Activated T-cell treated with anti-CD3 and anti-CD28 coated beads for 48 hours (primary cell): Measurements from ENCODE around the gene DMD.
"Not testable (repeated sequence)": the region's sequence is repeated elsewhere in the genome, so short reads cannot be mapped to it uniquely, and the experiment has no call there.

Source experiments
- DNase-seq: peaks from one replicate; pipeline ENCODE4 v3.0.0-alpha.2; 2020; ENCODE audit warnings: low read depth

The DMD gene

DNA sequence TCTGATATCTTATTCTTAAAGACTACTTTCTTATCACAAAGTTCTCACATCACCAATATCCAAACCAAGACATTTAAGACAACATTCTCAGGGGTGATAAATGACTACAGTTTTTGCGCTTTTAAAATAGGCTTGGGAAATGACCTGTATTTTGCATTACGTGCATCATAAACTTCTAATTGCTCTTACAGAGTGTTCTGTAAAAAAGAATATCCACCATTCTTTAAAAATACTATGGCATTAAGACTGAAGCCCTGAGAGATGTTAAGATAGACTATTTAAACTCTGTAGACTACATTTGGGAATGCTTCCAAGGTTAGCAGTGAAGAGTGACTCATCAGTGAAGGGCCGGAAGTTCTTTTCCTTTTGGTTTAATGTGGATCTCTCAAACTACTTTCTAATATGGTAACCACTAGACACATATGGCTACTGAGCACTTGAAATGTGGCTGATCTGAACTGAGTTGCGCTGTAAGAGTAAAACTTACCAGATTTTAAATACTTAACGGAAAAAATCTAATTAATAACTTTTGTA lies 1620.7 kb downstream of the DMD start:
- no peak for DNase-seq

DNA sequence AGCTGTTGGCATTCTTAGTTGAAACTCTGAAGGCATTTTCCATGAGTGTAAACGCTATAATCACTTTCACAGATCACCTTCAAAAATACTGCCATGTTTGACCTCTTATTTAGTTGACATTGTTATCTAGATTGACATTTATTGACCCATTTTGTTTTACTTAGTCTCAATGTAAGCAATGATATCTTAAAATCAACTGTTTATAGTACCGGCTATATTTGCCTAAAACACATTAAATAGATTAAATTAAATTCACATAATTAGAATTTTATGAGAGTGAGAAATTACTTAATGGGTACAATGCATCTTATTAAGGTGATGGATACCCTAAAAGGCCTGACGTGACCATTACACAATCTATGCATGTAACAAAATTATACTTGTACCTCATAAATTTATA lies 1621.8 kb downstream of the DMD start:
- no peak for DNase-seq

- no peak for DNase-seq
Observed at GRCh38 chrX:31588355-31588754, 1623.0 kb downstream of the DMD start.

DNA sequence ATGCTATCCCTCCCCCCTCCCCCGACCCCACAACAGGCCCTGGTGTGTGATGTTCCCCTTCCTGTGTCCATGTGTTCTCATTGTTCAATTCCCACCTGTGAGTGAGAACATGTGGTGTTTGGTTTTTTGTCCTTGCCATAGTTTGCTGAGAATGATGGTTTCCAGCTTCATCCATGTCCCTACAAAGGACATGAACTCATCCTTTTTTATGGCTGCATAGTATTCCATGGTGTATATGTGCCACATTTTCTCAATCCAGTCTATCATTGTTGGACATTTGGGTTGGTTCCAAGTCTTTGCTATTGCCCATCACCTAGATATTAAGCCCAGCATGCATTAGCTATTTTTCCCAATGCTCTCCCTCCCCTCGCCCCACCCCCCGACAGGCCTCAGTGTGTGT lies 1627.5 kb downstream of the DMD start:
- DNase-seq: not testable (repeated sequence)

DNA sequence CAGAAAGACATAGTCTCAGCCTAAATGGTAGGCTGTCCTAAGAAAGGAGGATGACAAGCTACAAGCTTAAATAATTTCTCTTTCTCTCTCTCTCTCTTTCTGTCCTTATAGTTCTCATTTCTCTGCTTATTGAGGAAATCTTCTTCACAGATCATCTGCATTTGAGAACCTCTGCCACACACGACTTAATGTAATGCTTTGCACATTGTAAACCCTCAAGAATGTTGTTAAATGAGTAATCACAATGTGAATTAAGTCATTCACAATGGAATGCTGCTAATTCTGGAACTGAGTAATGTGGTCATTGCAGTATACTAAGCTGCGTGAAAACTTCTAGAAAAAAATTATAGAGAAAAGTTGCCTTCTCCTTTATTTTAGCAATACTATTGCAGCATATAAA lies 1630.6 kb downstream of the DMD start:
- DNase-seq: no peak

DNA sequence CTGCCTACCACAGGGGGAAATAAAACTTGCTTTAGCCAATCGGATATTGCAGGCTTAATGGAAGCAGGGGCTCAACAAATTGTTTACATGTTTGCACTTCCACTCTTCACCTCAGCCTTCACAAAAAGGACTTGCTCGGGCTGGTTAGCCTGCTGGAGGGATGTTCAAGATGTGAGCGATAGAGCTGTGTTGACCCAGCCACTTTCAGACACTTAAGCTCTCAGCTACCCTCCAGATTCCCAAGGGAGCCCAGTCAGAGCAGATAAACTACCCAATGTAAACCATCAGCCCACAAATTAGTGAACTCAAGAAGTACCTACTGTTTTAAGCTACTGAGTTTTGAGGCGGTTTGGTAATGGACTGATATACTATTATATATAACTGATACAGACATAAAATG lies 1631.1 kb downstream of the DMD start:
- no peak for DNase-seq

GRCh38 chrX:31572360-31572759 lies 1639.0 kb downstream of the DMD start:
- DNase-seq: no peak

- DNase-seq: no peak
Observed at GRCh38 chrX:31570658-31571057, 1640.7 kb downstream of the DMD start.

GRCh38 chrX:31563792-31564191 lies 1647.6 kb downstream of the DMD start:
- no peak for DNase-seq

DNA sequence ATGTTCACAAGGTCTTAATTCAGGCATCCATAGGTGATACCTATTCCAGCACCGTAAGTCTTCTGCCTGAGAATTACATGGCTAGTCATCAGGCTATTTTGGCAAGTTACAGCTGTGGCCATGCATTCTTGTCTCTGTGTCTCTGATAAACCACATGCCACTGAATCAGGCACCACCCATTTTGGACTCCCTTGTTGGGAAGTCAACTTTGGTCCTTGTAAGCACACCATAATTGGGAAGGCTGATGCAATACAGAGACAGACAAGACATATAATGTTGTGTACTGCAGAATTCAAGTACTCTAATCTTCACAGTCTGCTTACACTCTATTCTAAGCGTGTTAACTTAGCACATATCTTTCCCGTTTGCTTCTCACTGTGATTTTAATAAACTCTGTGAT lies 1655.8 kb downstream of the DMD start:
- DNase-seq: no peak

DNA sequence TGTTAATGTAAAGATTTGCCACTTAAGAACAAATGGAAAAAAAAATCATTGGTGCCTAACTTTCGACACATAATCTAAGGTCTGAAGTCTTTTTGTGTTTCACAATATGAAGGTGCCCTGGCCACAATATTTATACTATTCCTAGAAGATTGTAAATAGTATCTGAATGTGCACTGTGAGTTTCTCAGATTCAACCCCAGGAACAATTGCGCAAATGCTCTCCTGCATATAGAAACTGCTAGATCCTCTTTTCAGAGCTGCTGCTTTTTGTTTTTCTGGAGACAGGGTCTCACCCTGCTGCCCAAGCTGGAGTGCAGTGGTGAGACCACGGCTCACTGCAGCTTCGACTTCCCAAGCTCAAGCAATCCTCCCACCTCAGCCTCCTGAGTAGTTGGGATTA lies 1659.4 kb downstream of the DMD start:
- no peak for DNase-seq

DNA sequence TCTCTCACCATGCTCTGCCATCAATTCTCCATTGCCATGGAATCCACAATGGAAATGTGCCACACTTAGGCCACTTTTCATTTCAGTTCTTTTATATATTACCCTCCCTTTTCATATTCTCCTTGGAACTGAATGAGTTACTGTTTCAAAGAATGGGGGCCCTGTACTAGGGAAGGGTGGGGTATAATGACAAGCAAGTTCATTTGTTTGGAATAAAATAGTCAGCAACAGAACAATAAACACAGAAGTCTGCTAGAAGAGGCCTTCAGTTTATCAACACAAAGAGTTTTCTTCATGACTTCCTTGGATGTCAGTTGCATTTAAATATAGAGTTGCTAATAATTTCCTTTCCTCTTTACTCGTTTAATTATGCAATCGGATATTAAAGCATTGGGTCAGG lies 1661.2 kb downstream of the DMD start:
- DNase-seq: no peak

DNA sequence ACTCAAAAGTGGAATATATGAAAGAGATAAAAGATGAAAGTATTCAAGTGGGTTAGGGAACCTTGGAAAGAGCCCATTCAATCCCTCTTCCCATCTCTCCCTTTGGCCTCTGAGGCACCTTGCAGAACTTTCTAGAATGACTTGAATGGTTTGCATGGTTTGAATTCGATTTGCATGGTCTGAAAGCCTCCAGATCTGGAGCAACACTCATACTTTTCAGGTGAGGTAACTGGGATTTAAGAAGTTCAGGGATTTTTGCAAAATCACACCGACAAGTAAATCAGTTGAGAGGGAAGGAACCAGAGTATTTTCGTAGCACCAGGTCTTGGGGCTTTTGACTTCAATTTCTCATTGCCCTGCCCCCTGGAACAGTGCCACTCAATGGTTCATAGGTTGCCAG lies 1663.5 kb downstream of the DMD start:
- DNase-seq: no peak

GRCh38 chrX:31547416-31547815 lies 1663.9 kb downstream of the DMD start:
- DNase-seq: no peak

DNA sequence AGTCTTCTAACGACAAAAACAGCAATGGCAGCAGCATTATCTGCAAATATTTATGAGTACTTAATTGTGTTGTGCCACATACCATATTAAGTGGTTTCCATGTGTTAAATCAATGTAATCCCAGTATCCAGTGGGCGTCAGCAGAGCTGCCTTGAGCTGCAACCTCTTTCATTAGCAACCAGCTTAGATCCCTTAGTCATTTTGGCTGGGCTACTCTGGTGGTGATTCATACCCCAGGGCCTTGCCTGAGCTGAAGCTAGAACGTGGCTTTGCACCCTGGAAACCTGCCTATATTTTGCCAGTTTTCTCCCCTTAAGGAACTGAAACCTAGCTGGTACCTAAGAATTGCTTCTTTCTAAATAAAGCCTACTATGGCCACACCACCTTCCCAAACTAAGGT lies 1665.2 kb downstream of the DMD start:
- DNase-seq: no peak

- no peak for DNase-seq
Observed at GRCh38 chrX:31545726-31546125, 1665.6 kb downstream of the DMD start.

DNA sequence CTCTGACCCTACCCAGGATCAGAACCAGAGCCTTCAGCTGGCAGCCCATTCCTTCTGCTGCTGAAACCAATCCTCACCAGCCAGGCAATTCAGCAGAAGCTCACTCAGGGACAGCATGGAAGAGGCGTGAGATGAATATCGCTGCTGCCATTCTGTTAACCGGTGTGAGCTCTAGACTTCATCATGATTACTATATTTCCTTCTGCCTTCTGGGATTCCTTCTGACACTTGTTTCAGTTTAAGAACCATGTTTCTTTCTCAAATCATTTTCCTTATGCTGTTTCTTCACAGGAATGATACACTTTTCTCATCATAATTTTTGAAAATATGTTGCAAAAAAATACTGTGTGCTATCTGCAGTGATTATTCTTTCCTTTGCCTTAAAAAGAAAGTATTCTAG lies 1666.2 kb downstream of the DMD start:
- DNase-seq: no peak

DNA sequence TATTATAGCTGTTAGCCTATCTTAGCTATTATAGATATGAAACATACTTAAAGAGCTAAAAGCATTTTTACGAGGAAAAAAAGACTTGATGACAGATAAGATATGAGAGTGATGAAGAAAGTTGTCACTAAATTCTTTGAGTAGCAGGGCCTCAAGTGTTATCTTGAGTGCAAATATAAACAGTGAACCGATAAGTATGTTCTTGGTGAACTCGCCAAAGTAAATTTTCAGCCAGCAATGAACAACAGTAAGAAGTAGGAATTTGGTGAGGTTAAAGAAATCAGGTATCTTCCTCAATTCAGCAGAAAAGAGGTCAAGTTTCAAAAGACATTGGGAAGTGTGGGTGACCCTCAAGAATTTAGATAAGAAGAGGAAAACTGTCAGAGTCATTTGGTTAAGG lies 1667.7 kb downstream of the DMD start:
- no peak for DNase-seq

- DNase-seq: no peak
Observed at GRCh38 chrX:31542566-31542965, 1668.8 kb downstream of the DMD start.

GRCh38 chrX:31540313-31540712 lies 1671.0 kb downstream of the DMD start:
- no peak for DNase-seq

DNA sequence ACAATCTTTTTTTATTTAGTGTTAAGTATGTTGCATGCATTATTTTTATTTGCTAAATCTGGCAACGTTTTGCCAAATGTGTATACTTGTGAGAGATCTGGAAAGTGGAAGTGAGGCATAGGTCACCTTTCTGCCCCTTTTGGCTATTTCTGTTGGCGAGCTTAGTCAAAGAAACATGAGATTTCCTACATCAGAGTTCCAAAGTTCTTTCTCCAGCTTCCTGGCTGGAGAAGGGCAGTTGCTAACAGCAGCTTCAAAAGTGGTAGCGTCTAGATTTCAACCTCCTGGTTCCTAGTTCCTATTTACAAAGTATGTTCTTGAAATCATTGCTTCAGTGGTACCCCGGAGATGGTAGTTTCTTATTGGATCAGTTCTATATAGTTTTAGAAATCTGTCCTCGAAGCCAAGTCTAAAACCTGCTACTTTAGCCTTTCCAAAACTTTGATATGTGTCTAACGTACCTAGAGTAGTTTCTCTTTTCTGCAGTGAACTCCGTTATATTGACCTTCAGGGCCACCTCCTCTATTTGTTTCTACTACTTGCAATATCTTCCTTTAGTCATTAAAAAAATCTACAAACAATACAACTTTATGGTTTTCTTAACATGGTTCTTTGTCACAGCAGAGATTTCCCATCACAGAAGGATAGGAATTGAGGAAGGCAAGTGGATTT lies 1683.8 kb downstream of the DMD start:
- DNase-seq: no peak

DNA sequence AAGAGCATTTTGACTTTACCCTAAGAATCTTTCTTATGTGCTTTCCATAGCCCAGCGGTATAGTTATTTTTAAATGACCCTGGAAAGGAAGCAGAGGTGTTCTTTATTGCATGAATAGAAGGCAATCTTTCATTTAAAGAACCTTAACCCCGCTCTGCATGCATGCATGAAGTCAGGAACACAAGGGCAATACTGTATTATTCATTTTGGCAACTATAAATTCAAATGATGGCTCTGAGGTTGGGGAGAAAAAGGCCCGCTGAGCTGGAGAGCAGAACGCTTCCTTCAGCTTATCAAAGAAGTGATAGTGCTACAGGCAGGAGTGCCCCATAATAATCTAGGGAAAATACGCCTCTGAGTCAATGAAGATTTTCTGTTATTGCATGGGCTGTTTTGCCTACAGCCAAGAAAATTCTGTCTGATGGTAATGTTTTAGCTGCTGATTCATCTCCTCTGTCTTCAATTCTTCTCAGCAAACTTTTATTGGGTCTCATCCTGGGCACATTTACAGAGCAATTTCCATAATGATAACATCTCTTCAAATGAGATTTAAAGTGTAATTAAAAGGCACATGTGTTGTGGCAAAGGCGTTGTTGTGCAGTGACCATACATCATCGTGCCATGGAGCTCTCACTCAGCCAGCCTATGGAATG lies 1687.3 kb downstream of the DMD start:
- no peak for DNase-seq

DNA sequence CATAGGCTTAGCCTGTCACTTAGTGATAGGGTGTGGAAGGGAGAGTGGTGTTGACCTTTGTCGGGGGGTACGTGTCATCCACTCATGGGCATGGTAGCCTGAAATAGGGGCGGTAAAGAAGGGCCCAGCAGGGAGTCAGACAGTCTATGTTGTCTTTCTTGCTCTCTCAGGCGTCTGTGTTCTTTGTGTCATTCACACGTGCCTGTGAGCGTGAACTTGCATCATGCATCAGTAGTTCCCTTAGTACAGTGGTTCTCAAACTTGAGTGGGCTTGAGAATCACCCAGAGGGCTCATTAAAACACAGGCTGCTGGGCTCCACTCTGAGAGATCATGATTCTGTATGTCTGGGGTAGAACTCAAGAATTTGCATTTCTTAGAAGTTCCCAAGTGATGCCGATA lies 1688.6 kb downstream of the DMD start:
- DNase-seq: no peak

DNA sequence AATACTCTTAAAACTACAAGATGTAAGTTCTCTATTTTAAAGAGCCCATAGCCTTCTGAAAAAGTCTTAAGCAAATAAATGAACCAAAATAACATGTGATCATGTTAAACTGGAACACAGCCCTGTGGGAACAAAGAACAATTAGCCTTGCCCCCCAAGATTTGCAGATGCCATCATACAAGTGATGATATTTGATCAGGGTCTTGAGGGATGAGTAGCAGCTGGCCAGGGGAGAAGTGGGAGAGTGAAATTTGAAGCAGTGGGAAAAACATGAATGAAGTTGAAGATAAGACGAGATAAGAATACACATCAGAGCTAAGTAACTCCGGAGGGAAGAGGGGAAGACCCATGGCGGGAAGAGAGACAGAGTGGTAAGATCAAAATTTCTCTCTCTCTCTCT lies 1689.4 kb downstream of the DMD start:
- DNase-seq: no peak
